Measurements from ENCODE around the gene OBI1.

The OBI1 gene

GRCh38 chr13:78638216-78638615, 20.7 kb downstream of the OBI1 start:
- DNase-seq = no peak

GRCh38 chr13:78636495-78636894, 22.5 kb downstream of the OBI1 start:
- DNase-seq = no peak

- DNase-seq = no peak
Measured at GRCh38 chr13:78632996-78633395, 26.0 kb downstream of the OBI1 start.

- DNase-seq = no peak
Measured at GRCh38 chr13:78631077-78631476, 27.9 kb downstream of the OBI1 start.

DNA sequence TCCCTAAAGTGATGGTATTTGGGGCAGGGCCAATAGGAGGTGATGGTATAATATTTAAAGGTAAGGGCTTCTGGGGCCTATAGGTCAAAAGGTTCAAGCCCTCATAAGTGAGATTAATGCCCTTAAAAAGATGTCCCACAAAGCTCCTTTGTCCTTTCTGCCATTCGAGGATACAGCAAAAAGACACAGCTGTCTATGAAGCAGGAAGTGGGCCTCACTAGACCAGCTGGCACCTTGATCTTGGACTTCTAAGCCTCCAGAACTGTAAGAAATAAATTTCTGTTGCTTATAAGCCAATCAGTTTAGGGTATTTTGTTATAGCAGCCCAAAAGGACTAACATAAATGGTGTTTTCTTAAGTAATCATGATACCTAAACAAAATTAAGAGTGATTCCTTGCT, 28.4 kb downstream of the OBI1 start:
- no peak for DNase-seq

DNA sequence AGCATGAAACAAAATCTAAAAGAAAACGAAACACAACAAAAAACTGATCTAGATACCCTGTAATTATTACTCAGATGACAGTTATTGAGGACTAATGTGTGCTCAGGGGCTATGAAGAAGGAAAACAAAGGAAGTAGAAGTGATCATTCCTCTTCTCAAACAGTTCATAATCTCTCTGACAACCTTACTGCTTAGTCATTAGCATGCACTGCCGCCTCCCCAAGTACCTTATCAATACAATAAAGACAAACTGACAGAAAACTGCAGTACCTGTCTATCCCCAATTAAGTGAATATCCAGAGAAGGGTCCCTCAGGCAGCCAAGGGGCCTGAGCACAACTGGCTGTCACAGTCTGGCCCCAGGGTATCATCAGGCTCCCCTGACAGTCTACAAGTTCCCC, 33.6 kb downstream of the OBI1 start:
- DNase-seq = no peak

DNA sequence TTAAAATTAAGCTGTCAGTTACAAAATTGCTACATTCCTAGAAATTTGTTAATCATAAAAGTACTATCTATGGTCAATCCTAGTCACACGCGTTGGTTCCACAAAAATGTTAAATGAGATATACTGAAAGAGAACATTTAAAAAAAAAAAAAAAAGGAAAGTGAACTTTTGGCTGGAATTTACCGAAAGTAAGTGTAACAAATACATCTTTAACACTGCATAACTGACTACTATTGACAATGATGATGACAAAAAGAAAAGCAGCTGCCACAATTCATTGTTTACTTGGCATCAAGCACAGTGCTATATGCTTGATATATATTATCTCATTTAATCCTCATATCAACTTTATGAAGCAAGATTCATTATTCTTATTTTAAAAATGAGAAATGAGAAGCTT, 35.8 kb downstream of the OBI1 start:
- no peak for DNase-seq

DNA sequence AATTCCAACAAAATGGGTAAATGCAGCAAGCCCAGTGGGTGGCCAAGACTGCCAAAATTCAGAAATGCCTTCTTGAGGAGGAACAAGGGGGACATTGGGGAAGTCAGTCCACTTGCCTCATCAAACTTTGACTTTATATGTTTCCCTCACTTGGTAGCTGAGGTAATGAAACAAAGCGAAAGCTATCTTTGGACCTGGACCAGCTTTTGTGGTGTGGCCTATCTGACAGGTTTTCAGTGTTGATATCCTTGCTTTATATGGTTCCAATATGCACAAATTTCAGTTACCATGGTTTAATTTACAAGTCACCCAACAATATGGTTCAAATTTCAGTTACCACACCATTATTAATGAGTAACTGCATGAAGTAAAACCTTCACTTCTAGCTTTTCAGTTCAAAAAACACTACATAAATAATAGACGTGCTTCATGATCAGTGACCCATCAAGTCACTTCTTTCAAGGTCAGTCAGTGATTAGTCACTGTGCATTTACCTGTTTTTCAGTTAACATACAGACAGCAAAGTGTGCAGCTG, 38.0 kb downstream of the OBI1 start:
- no peak for DNase-seq

- no peak for DNase-seq
Measured at GRCh38 chr13:78618411-78618810, 40.5 kb downstream of the OBI1 start.

DNA sequence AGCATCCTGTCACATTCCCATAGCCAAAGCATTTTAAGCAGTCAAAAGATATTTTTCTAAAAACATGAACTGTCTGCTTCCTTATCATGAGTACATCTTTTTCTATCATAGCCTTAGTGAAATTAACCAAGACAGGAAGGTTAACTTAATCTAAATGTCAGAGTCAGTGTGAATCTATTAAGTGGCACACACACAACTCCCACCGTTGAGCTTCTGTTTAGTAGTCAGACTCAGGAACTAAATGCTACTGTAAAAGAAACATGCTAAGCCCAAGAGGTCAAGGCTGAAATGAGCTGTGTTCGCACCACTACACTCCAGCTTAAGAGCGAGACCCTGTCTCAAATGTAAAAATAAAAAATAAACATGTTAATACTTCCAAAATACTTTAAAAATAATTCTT, 47.9 kb downstream of the OBI1 start:
- DNase-seq = no peak

GRCh38 chr13:78610381-78610883, 48.5 kb downstream of the OBI1 start:
- no peak for DNase-seq

DNA sequence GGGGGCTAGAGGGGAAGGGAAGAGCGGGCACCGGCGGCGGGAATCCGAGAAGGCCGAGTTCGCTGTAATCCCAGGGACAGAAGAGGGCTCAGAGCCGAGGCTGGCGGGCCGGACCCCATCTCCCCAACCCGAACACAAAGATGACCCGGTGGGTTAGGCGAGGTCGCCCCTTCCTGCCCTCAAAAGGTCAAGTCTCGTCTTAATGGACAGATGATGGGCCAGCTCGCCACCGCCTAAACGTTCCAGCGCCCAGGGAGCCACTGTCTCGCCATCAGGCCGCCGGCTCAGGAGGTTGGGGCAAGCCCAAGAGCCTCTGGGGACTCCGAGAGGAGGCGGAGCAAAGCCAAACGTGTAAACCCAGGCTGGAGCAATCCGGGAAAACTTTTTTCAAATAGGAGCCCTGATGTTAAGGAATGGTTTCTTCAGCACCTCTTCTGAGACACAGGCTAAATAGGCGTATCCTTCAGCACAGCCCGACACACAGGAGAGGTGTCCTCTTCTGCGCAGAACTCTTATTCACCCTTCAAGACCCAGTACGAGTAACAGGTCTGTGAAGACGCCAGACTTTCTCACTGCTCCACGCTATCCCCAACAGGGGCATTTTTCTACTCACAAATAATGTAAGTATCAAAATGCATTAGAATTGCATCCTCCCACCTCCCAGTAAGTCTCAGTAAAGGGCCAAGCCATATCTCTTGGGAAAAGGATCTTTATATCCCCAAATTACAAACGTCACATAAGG, 49.3 kb downstream of the OBI1 start:
- no peak for DNase-seq

- DNase-seq = no peak
Measured at GRCh38 chr13:78608688-78609463, 50.1 kb downstream of the OBI1 start.

GRCh38 chr13:78608252-78608687, 50.7 kb downstream of the OBI1 start:
- DNase-seq = no peak

- no peak for DNase-seq
Measured at GRCh38 chr13:78607409-78608251, 51.3 kb downstream of the OBI1 start.

GRCh38 chr13:78606471-78607408, 52.2 kb downstream of the OBI1 start:
- no peak for DNase-seq

GRCh38 chr13:78604782-78605611, 54.0 kb downstream of the OBI1 start:
- DNase-seq = no peak

DNA sequence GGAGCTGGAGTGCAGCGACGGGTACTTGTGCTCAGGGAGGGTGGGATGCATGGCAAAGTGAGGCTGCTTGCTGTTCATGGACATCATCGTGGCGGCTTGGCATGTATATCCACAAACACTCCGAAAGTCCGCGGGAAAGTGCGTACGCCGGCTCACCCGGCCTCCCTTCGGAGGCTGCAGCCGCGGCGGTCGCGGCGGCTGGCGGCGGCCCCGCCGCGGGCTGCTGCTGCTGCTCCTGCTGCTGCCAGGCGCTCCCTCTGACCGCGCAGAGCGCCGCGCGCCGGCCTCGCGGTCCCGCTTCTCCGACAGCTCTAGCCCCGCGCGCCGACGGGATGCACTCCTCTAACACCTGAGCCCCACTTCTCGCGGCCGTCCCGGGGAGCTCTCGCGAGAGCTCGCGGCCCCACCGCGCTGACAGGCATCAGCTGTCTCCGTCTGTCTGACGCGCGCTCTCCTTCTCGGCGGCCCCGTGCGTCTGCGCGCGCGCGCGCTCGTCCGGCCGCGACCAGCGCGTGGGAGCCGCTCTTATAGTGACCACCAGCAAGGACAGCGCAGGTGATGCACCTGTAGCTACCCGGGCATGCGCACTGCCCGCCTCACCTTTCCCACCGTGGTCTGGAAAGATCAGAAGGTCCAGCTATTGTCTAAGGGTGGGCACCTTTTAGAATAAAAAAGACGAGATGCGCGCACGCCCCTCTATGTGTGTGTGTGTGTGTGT, 55.6 kb downstream of the OBI1 start, which contains the start of gene POU4F1:
Gene POU4F1 (minus strand): TSS at position 313 of the 718 bp plus-strand sequence. CDS start 226 bp downstream, at position 87.
- DNase-seq = peak; percentile 46

DNA sequence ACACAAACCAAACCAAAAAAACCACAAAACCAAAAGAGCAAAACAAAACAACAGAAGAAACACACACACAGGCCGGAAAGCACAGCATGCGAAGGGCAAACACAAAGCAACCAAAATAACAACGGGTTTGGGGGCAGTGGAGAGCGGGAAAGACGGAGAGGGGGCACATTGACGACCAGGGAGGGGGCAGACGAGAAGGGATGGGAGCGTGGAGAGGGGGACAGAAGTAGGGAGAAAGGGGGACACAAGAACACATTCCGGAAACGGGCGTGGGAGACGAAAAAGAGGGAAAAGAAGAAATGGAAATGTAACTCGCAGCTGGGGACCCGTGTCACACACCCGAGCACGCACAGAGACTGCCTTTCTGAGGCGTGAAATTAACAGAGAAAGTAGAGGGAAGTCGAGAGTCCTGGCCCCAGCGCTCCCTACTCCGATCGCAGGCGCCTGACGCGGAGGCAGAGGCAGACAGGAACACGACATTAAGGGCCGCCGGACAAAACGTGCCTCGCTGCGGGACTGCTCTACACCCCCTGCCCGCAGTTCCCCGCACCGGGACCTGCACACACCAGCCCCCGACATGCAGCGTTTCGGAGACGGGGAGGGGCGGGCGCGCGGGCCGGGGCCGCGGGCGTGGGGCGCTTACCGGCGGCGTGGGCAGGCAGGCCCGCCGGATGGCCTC, 56.3 kb downstream of the OBI1 start:
- no peak for DNase-seq

All from DMS79 (cell line).